WERI-Rb-1 (cell line): ENCODE results near the gene SEMA3C.
A peak's percentile ranks its signal among the peaks of the same experiment; 100 is the strongest.

ENCODE experiments used
- DNase-seq: peaks from one replicate; pipeline ENCODE4 v3.0.0-alpha.2; 2020
- H3K27ac ChIP-seq: fragments of 250-450 bp; sonication (Bioruptor Pico); 2 replicates; pipeline ENCODE4 v1.5.1; 2020; ENCODE audit warnings: mild to moderate bottlenecking, moderate library complexity
- H3K27me3 ChIP-seq: fragments of 250-450 bp; sonication (Bioruptor Pico); 2 replicates; pipeline ENCODE4 v1.5.1; 2021; ENCODE audit warnings: mild to moderate bottlenecking, low read depth, moderate library complexity; ENCODE audit not compliant: insufficient read depth, severe bottlenecking
- H3K36me3 ChIP-seq: fragments of 250-450 bp; sonication (Bioruptor Pico); 2 replicates; pipeline ENCODE4 v1.5.1; 2020; ENCODE audit warnings: mild to moderate bottlenecking, moderate library complexity
- H3K4me3 ChIP-seq: 2 replicates; pipeline ENCODE4 v1.5.1; 2011; ENCODE audit warnings: low read depth, mild to moderate bottlenecking, control low read depth, low read length
- H3K9me3 ChIP-seq: fragments of 250-450 bp; sonication (Bioruptor Pico); 2 replicates; pipeline ENCODE4 v1.5.1; 2021; ENCODE audit warnings: mild to moderate bottlenecking, moderate library complexity; ENCODE audit not compliant: severe bottlenecking
- TF ChIP-seq, protein P1 (sequence below): IDR thresholded peaks from 2 replicates; pipeline ENCODE4 v1.5.1; 2011; ENCODE audit warnings: low read depth, mild to moderate bottlenecking, control low read depth, inconsistent platforms, low read length

Gene SEMA3C

DNA sequence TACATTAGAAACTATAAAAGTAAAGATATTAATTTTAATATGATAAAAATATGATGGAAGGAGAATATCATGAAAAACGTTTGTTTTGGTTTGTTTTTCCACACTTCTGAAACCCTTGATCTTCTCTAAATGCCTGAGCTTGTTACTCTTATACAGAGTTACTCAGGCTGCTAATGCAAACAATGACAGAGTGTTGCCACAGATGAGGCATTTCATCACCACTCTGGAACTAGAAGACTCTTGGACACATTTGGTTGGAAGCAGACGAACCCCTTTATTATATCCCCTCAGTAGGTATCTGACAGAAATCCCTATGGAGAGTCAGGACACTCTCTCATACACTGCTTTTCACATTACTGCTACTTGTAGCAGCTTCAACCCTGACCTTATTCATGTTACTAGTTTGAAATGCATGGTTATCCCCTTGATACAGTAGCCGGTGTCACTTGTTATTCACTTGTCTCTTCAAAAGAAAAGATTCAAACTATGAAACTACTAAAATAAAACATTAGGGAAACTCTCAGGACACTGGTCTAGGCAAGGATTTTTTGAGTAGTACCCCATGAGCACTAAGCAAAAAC is 66.9 kb downstream of the SEMA3C start:
- TF ChIP-seq, protein P1, sequence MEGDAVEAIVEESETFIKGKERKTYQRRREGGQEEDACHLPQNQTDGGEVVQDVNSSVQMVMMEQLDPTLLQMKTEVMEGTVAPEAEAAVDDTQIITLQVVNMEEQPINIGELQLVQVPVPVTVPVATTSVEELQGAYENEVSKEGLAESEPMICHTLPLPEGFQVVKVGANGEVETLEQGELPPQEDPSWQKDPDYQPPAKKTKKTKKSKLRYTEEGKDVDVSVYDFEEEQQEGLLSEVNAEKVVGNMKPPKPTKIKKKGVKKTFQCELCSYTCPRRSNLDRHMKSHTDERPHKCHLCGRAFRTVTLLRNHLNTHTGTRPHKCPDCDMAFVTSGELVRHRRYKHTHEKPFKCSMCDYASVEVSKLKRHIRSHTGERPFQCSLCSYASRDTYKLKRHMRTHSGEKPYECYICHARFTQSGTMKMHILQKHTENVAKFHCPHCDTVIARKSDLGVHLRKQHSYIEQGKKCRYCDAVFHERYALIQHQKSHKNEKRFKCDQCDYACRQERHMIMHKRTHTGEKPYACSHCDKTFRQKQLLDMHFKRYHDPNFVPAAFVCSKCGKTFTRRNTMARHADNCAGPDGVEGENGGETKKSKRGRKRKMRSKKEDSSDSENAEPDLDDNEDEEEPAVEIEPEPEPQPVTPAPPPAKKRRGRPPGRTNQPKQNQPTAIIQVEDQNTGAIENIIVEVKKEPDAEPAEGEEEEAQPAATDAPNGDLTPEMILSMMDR = no peak
- H3K27ac ChIP-seq = no peak overlapping the region
- no peak overlapping the region for H3K4me3 ChIP-seq
- no peaks in the 10 kb centered on the region for H3K27me3 ChIP-seq
- DNase-seq = no peak
- no peaks in the 10 kb centered on the region for H3K36me3 ChIP-seq
- H3K9me3 ChIP-seq = no peaks in the 10 kb centered on the region

DNA sequence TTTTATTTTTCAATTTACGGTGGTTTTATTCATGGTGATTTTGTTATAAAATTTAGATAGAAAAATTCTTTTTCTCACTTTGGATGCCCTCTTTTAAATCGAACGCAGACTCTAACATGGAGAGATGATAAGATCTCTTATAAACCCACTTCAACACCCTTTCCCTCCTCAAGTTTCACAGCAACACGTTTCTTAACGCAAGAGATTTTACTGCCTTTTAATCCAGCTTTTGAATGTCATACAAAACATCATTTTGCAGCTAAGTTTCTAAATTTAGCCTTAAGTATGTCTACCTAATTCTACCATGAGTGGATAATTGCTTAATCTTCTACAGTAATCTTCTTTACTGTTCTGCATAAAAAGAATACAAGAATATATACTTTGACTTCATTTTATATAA is 70.0 kb downstream of the SEMA3C start:
- TF ChIP-seq, protein P1 = no peak
- H3K9me3 ChIP-seq = no peaks in the 10 kb centered on the region
- H3K27me3 ChIP-seq = no peaks in the 10 kb centered on the region
- no peak overlapping the region for H3K4me3 ChIP-seq
- no peaks in the 10 kb centered on the region for H3K36me3 ChIP-seq
- peak overlapping the region; percentile 25; the same call in 1 of the 2 replicates for H3K27ac ChIP-seq
- no peak for DNase-seq

DNA sequence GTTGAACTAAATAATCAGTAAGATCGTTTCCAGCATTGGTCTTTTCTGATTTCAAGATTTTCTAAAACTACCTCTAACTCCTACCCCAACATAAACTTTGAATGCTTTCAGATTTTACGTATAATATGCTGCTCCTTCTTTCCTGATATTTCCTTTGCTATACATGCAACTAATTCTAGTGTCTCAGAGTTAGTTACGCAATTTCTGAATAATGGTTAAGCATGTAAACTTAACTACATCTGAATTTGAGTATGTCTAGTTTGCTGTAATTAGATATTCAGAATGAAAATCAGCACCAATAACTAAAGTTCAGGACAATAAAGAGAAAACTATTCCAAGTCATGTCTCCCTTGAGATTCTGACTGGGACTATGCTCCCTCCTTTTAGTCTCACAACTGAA is 71.0 kb downstream of the SEMA3C start:
- Histone ChIP-seq H3K9me3 (no peaks in the 10 kb centered on the region), H3K36me3 (no peaks in the 10 kb centered on the region), H3K27me3 (no peaks in the 10 kb centered on the region), H3K4me3 (no peak overlapping the region), H3K27ac (no peak overlapping the region)
- no peak for DNase-seq
- TF ChIP-seq, protein P1 = no peak

DNA sequence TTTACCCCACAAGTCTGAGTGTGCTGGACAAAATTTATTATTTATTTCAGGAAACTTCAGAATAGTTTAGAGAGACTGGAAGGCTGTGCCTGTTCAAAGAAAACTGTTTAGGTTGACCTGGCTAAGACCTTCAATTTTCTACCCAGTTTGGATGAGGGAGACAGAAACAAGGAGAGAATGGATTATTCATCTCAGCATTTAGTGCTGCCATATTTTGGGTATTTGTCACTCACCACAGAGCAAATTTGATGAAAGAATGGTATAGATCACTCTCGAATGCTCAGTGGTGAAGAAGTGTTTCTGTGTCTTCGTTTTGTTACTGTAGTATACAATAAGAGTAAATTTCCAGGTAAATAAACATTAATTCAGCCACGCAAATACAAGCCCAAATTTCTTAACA is 71.8 kb downstream of the SEMA3C start:
- H3K36me3 ChIP-seq = no peaks in the 10 kb centered on the region
- TF ChIP-seq, protein P1 = no peak
- H3K9me3 ChIP-seq = no peaks in the 10 kb centered on the region
- no peaks in the 10 kb centered on the region for H3K27me3 ChIP-seq
- H3K4me3 ChIP-seq = no peak overlapping the region
- DNase-seq = no peak
- H3K27ac ChIP-seq = no peak overlapping the region

DNA sequence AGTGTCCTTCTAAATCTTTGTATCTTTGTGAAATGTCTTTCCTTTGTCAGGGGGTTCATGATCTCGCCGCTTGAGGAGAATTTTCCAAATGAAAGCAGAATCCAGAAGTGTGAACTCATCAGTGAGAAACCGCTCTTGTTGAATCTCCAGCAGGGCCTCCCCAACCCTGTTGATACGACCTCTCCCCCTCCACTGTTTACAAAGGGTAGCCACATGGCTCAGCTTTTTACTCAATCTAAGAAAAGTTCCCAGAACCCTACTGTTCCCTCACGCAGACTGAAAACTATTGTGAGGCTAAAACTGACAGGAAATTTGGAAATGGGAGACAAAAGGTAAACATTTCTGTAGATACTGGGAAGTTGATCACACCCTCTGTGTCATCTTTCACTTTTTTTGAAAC is 73.9 kb downstream of the SEMA3C start:
- TF ChIP-seq, protein P1 = no peak
- H3K36me3 ChIP-seq = no peaks in the 10 kb centered on the region
- H3K4me3 ChIP-seq = no peak overlapping the region
- H3K27ac ChIP-seq = no peak overlapping the region
- no peaks in the 10 kb centered on the region for H3K9me3 ChIP-seq
- no peaks in the 10 kb centered on the region for H3K27me3 ChIP-seq
- no peak for DNase-seq

DNA sequence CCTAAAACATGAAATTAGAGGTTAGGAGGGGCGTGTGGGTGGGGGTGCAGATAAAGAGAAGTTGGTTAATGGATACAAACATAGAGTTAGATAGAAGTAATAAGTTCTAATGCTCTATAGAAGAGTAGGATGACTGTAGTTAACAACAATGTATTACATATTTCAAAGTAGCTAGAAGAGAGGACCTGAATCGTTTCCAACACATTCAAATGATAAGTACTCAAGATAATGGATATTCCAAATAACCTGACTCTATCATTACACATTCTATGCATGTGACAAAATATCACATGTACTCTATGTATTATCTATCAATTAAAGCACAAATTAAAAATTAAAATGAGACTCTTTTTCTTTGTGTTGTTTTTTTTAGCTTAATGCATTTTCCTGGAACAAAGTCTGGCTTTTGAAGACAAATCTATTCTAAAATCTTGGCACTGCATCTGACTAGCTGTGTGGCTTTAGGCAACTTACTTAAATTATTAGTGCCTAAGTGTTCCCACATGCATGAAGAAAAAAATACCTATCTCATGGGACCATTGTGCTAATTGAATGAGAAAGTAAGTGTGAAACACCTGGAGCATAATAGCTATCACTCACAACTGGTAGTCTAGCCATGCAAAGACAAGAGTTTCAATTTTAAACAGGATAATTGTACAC is 75.7 kb downstream of the SEMA3C start:
- TF ChIP-seq, protein P1 = no peak
- H3K4me3 ChIP-seq = no peak overlapping the region
- no peaks in the 10 kb centered on the region for H3K9me3 ChIP-seq
- no peak for DNase-seq
- no peaks in the 10 kb centered on the region for H3K36me3 ChIP-seq
- no peaks in the 10 kb centered on the region for H3K27me3 ChIP-seq
- H3K27ac ChIP-seq = no peak overlapping the region
